ENCODE results near the gene CSHL1. TPM values are rescaled to one million over a fixed set of nuclear protein-coding genes. Genes with fewer than 3 reads are reported as not detected.
"Not testable (repeated sequence)": the region's sequence is repeated elsewhere in the genome, so short reads cannot be mapped to it uniquely, and the experiment has no call there.

The CSHL1 gene
- total and polyA plus RNA-seq, 2 donors (not counting 1 experiment from before 2014, with no cell fraction given), result not detected

GRCh38 chr17:63916566-63917185, 5.6 kb upstream of the CSHL1 start:
- ChIA-PET CTCF (interaction anchor here (1.4 to 26.0 kb wide), 10 partner anchors 30 to 229 kb away, joined by 4 to 834 read pairs (median 81); partner anchors contain the start of genes ERN1 and ICAM2), POLR2A (interaction anchor here (0.6 to 3.7 kb wide), 3 partner anchors 16 to 33 kb away, joined by 3 to 21 read pairs (median 14); partner anchors contain the start of gene CD79B)
- Histone ChIP-seq H3K4me3 (ENCODE audit: control extremely low read depth in 1 of 5, extremely low read depth in 1 of 5, insufficient read depth in 1 of 5, low read depth in 2 of 5, low read length in 4 of 5) (no peak overlapping the region), H4K20me1 (ENCODE audit: control insufficient read depth, insufficient read depth, low read length, poor library complexity, severe bottlenecking) (no peaks in the 10 kb centered on the region), H3K27ac (ENCODE audit: low read length in 2 of 2) (peak overlapping the region in 1 of 2 donors; percentile 36), H3K36me3 (replicated peaks in 1 of 2; ENCODE audit: control extremely low read depth in 1 of 2, control insufficient read depth in 1 of 2, extremely low read depth in 1 of 2, insufficient read depth in 2 of 2, low read length in 1 of 2) (no peaks in the 10 kb centered on the region), H3K27me3 (replicated peaks in 1 of 4; ENCODE audit: control extremely low read depth in 1 of 4, control insufficient read depth in 3 of 4, insufficient read depth in 4 of 4, low read length in 3 of 4) (no peaks in the 10 kb centered on the region), H3K4me2 (replicated peaks; ENCODE audit: low read depth, low read length, poor library complexity, severe bottlenecking) (peak overlapping the region; percentile 57), H3K9me3 (ENCODE audit: control extremely low read depth in 1 of 3, control insufficient read depth in 2 of 3, insufficient read depth in 1 of 3, low read length in 2 of 3) (no peaks in the 10 kb centered on the region), H3K4me1 (ENCODE audit: control insufficient read depth in 2 of 2, insufficient read depth in 2 of 2, low read length in 2 of 2) (peaks cover 54 to 72% of the 10 kb centered on the region in 2 donors), H2AFZ (ENCODE audit: insufficient read depth, low read depth, low read length, poor library complexity, severe bottlenecking) (no peak overlapping the region), H3K9ac (ENCODE audit: low read length) (no peak overlapping the region), H3K79me2 (ENCODE audit: control insufficient read depth, insufficient read depth, low read length) (peaks cover 22% of the 10 kb centered on the region)
- DNase-seq, result no peak
- Mint-ChIP-seq H3K4me3 (no peak overlapping the region), H3K4me1 (peaks cover 70% of the 10 kb centered on the region), H3K27me3 (no peaks in the 10 kb centered on the region), H3K9me3 (ENCODE audit: insufficient read depth) (no peaks in the 10 kb centered on the region), H3K27ac (no peak overlapping the region)
- 94% methylated on average over 8 of the region's 12 CpGs for WGBS (ENCODE audit: insufficient coverage)
- intact Hi-C loops (cut with micrococcal nuclease), result no loop called here
- no peak for ATAC-seq (ENCODE audit: low read depth)
- no peak for TF ChIP-seq CTCF (IDR thresholded peaks at IDR 0.05)
- TF ChIP-seq EZH2 (IDR thresholded peaks at IDR 0.05; ENCODE audit: borderline replicate concordance, insufficient read depth, low read depth, low read length, poor library complexity, severe bottlenecking), result no peak

- Mint-ChIP-seq H3K4me3 (peak overlapping the region; percentile 75), H3K27ac (peak overlapping the region; percentile 72), H3K4me1 (peaks cover 68% of the 10 kb centered on the region)
- H3K4me1 ChIP-seq (ENCODE audit: control insufficient read depth in 2 of 2, insufficient read depth in 2 of 2, low read length in 2 of 2), result peaks cover 45 to 68% of the 10 kb centered on the region in 2 donors
- H3K9me3 Mint-ChIP-seq (ENCODE audit: insufficient read depth); H3K9me3 ChIP-seq (ENCODE audit: control extremely low read depth in 1 of 3, control insufficient read depth in 2 of 3, insufficient read depth in 1 of 3, low read length in 2 of 3); H4K20me1 ChIP-seq (ENCODE audit: control insufficient read depth, insufficient read depth, low read length, poor library complexity, severe bottlenecking); H3K36me3 ChIP-seq (replicated peaks in 1 of 2; ENCODE audit: control extremely low read depth in 1 of 2, control insufficient read depth in 1 of 2, extremely low read depth in 1 of 2, insufficient read depth in 2 of 2, low read length in 1 of 2); H2AFZ ChIP-seq (ENCODE audit: insufficient read depth, low read depth, low read length, poor library complexity, severe bottlenecking); H3K27me3 ChIP-seq (replicated peaks in 1 of 4; ENCODE audit: control extremely low read depth in 1 of 4, control insufficient read depth in 3 of 4, insufficient read depth in 4 of 4, low read length in 3 of 4); intact Hi-C loops (cut with micrococcal nuclease); H3K27me3 Mint-ChIP-seq: not testable (repeated sequence)
- ChIA-PET CTCF (interaction anchor here (0.9 to 26.0 kb wide), 9 partner anchors 31 to 230 kb away, joined by 4 to 834 read pairs (median 5); partner anchors contain the start of gene ERN1), POLR2A (interaction anchor here (1.2 to 2.0 kb wide), 3 partner anchors 10 to 30 kb away, joined by 3 to 14 read pairs (median 7); partner anchors contain the start of gene CD79B)
- ATAC-seq (ENCODE audit: low read depth) (peak; percentile 59), DNase-seq (peak; percentile 77)
- peak overlapping the region in 2 of 5 experiments; percentile 11 to 15 for H3K4me3 ChIP-seq (ENCODE audit: control extremely low read depth in 1 of 5, extremely low read depth in 1 of 5, insufficient read depth in 1 of 5, low read depth in 2 of 5, low read length in 4 of 5)
- peak overlapping the region; percentile 57 for H3K4me2 ChIP-seq (replicated peaks; ENCODE audit: low read depth, low read length, poor library complexity, severe bottlenecking)
- 5% methylated on average over 5 of the region's 10 CpGs for WGBS (ENCODE audit: insufficient coverage)
- H3K9ac ChIP-seq (ENCODE audit: low read length), result peak overlapping the region; percentile 17
- peaks cover 18% of the 10 kb centered on the region for H3K79me2 ChIP-seq (ENCODE audit: control insufficient read depth, insufficient read depth, low read length)
- H3K27ac ChIP-seq (ENCODE audit: low read length in 2 of 2), result peak overlapping the region; percentile 18 to 33
Measured at GRCh38 chr17:63915753-63916152, 4.7 kb upstream of the CSHL1 start.
